Transverse colon (tissue), 4 donors: Measurements from ENCODE around the gene PLK4.

ENCODE experiments used
- CTCF ChIP-seq, 5 experiments: fragments of 200-600 bp in 3 of 5; fragments of 450-650 bp in 2 of 5; sonication (generic) in 3 of 5; IDR thresholded peaks; 1 replicate in 2 of 5; 2 replicates in 3 of 5; pipeline ENCODE4 v1.5.1; 2016 to 2017; ENCODE audit warnings: antibody characterized with exemption in 5 of 5, inconsistent platforms in 3 of 5, mild to moderate bottlenecking in 2 of 5, moderate library complexity in 1 of 5
- EP300 ChIP-seq: sonication (generic); formaldehyde crosslinking; IDR thresholded peaks from one replicate; pipeline ENCODE4 v1.6.1; 2017; ENCODE audit warnings: antibody characterized with exemption, low read depth
- POLR2A ChIP-seq: fragments of 450-650 bp; IDR thresholded peaks from one replicate; pipeline ENCODE4 v1.6.1; 2016; ENCODE audit warnings: antibody characterized with exemption, mild to moderate bottlenecking, moderate library complexity
- POLR2AphosphoS5 ChIP-seq, 3 donors: sonication (generic); formaldehyde crosslinking; IDR thresholded peaks; one replicate each; pipeline ENCODE4 v1.6.1; 2016; ENCODE audit warnings: antibody characterized with exemption in 3 of 3

GRCh38 chr4:127832585-127832984 lies 48.1 kb upstream of the PLK4 start:
- no peak for TF ChIP-seq CTCF (IDR thresholded peaks at IDR 0.05)
- no peak for TF ChIP-seq POLR2AphosphoS5 (IDR thresholded peaks at IDR 0.05)
- no peak for TF ChIP-seq POLR2A
- TF ChIP-seq EP300, result no peak
